Stimulated activated CD8-positive, alpha-beta memory T cell treated with anti-CD3 and anti-CD28 coated beads, Interleukin-12 subunit alpha, Interleukin-12 subunit beta, amount 100 ng/mL, for 24 hours (primary cell): ENCODE data around the gene RACGAP1.

Experiments
- DNase-seq: peaks from one replicate; pipeline ENCODE4 v3.0.0-alpha.2; 2020; ENCODE audit errors: extremely low read depth

Gene RACGAP1

DNA sequence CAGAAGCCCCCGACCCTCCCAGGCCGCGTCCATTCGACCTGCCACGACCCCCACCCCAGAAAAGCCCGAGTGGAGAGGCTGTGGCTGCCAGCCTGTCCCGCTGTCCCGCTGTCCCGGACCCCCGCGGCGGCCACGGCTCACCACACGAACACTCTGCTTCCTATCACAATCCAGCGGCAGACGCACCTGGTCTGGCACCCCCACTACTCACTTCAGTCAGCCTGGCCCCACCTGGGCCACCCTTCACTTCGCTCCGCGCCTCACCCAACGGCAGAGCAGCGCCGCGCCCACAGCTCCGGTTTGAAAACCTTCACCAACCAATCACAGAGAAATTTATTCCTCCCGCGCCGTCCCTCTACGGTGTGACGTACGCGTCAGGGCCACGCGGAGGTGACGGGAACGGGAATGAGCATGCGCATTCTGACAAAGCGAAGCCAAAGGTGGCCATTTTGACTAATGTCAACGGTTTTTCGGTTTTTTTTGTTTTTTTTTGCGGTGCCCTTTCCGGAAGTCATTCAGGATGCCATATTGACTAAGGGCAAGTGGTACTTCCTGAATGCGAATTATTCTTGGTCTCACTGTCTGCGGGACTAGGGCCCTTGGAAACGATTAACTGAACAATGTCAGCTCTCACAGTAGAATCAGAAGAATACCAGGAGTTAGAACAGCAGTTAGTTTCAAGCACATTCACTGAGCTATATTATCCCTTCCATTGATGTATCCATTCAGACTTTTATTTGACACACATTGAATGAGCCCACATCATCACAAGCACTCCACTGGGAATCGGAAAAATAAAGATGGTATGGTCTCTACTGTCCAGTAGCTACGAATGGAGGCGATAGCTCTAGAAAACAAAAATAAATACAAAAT, at the start of gene RACGAP1:
Gene RACGAP1 (minus strand): TSS at position 308 of the 873 bp plus-strand sequence. CDS start 8,779 bp downstream, outside the sequence.
- peak; percentile 85 for DNase-seq

- no peak for DNase-seq
These were observed 48.4 kb upstream of the RACGAP1 start for GRCh38 chr12:50073712-50074111.

GRCh38 chr12:50073206-50073605, 47.9 kb upstream of the RACGAP1 start:
- DNase-seq: no peak

GRCh38 chr12:50072198-50072907, 47.1 kb upstream of the RACGAP1 start:
- DNase-seq: no peak

DNA sequence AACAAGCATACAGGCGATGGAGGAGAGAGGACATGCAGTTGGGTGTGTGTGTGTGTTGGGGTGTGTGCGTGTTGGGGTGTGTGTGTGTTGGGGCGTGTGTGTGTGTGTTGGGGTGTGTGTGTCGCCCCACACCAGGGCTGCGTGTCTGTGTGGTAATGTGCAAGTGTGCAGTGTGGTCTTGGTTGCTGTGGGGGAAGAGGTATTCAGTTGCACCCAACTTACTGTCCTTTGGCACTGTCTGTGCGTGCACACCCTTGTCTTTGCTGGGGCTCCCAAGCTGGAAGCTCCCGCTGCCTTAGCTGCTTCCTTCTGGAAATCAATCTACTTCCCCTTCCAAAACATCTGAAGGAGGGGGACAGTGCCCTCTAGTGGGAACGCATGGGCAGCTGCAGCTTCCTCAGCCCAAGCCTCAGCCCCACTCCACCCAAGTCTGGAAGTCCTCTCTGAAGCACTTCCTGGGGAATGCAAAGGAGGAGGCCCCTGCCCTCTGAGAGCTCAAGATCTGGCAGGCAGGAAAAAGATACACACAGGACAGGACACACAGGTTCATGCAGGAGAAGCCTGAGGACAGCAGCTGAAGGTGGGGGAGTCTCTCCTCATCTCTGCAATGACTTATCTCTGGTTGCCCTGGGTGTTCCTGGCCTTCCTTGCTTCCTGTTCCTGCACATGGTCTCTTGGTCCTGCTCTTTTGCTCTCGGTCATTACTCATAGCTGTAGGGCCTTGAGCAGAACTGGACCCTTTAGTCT, 45.2 kb upstream of the RACGAP1 start:
- DNase-seq: no peak

GRCh38 chr12:50069539-50069938, 44.2 kb upstream of the RACGAP1 start:
- DNase-seq: no peak

- no peak for DNase-seq
These were observed 43.8 kb upstream of the RACGAP1 start for GRCh38 chr12:50069069-50069468.

GRCh38 chr12:50066402-50066801, 41.1 kb upstream of the RACGAP1 start:
- DNase-seq: no peak

GRCh38 chr12:50065726-50066310, 40.5 kb upstream of the RACGAP1 start:
- DNase-seq: no peak

- DNase-seq: no peak
These were observed 37.6 kb upstream of the RACGAP1 start for GRCh38 chr12:50062728-50063460.

GRCh38 chr12:50061946-50062686, 36.8 kb upstream of the RACGAP1 start:
- no peak for DNase-seq

DNA sequence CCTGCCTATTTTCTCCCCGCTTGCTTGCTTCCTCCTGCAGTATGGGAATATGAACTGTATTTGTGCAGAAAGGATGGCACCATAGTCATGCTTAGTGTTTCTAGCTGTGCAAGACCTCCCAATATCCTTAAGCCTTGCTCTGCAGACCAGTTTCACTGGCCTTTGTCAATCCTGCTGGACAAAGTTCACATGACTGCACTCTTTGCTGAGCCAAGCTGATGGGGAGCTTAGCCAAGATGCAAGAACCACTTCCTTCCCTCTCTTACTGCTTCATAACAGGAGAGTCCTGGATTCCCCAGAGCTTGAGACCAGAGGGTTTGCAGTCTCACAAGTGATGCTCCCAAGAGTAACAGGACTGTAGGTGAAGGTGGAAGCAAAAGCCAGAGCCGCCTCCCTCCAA, 35.9 kb upstream of the RACGAP1 start:
- no peak for DNase-seq

DNA sequence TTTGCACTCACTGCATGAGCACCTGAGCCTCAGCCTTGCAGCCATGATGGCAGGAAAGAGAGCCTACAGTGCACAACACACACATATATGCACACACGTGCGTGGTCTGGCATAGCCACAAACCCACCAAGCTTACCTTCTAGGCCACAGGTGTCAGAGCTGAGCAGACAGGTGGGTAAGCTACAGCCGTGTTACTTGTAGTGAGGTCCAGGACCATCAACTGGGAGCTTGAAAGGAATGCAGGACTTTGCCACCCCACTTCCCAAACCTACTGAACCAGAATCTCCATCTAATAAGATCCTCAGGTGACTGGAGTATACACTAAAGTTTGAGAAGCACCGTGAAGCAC, 34.8 kb upstream of the RACGAP1 start:
- DNase-seq: no peak

DNA sequence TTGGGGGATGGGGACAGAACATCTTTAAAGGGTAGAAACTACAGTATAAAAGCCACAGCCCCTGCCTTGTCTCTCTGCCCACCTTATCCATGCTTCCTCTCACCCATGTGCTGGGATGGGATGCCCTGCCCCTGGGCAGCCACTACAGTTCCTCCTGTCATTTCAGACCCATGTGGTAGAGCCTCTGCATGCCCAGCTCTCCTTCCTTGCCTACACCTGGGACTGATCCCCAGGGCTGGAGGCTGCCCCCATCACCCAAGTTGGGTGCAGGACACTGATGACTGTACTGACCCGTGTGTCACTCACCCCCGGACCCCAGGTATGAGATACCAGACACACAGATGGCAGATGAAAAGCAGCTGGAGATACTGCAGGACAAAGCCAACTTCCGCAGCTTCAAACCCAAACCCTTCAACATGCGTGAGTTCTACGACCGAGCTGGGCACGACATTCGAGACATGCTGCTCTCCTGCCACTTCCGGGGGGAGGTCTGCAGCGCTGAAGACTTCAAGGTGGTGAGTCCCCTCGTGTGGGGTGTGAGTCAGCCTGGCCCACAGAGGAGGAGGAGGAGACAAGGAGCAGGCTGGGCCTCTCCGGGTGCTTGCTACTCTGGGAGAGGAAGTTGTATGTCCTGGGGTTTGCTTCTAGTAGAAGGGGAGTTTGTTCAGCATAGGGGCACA, 34.3 kb upstream of the RACGAP1 start:
- peak; percentile 31 for DNase-seq

- no peak for DNase-seq
These were observed 33.5 kb upstream of the RACGAP1 start for GRCh38 chr12:50058743-50059312.

DNA sequence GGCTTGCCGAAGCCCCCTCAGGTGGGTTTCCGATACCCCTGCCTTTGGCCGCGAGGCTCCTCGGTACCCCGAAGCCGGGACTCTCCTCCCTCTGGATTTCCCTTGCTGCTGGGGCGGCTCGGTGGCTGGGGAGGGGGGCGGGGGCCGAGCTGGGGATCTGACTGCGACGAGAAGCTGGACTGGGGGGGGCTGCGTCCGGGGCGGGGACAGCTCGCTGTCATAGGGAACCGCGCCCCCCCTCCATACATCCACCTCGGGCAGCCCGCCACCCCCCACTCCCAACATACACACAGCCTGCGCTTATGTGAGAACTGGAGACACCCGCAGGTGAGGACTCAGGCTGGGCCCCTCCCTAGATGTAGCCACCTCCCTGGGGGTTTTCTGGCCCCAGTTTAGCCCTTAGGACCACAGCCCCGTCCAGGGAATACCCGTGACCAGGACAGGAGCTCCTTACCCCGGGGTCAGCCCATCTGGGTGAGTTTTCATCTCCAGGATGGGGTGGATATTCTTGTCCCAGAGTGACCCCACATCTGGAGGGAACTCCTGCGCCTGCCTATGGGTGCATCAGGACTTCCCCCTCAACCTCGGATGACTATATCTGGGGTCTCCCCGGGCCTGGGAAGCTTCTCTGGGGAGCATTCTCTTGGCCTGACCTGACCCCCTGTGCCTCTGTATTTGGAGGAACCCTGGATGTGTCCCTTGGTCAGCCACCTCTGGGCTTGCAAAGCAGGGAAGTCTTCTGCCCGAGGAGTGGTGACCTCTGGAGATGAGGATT, 32.8 kb upstream of the RACGAP1 start:
- no peak for DNase-seq

DNA sequence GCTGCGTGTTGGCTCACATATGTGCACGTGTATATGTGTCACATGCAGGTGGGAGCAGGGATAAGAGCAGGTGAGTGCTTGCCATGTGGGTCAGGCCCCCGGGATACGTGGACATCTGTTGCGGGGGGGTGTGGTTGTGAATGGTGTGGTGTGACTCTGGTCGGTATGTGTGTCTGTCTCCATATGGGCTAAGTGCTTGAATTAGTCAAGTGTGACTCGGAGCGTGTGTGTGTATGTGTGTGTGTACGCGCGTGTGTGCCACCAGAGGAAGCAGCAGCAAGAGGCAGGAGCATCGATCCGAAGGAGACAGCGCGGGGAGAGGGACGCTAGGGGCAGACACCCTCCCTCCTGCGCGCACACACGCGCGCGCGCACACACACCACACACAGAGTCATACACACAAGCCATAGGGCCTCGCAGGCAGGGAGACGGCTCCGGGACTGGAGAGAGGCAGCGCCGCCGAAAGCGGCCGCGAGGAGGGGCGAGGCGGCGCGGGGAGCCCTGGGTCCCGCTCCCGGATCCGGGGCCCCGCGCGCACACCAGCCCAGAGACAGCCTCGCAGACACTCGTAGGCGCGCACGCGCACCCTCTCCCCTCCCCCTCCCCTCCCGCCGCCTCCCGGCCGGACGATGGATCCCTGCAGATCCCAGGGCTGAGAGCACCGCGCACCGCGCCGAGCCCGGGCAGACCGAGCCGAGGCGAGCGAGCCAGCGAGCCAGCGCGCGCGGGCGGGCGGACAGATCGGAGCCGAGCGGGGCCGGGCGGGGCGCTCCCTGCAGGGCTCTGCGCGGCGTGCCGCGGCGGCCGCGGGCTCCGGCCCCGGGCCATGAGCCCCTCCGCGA, 31.9 kb upstream of the RACGAP1 start, which contains the start of gene ASIC1:
Gene ASIC1 (plus strand): TSS at position 597 of the 842 bp plus-strand sequence. CDS start 1,171 bp downstream, outside the sequence.
- DNase-seq: no peak

- no peak for DNase-seq
These were observed 31.3 kb upstream of the RACGAP1 start for GRCh38 chr12:50056639-50056976.
